Measurements from ENCODE around the gene ABCC6. TPM values are rescaled to one million over a fixed set of nuclear protein-coding genes. Genes with fewer than 3 reads are reported as not detected.

The ABCC6 gene
- total RNA-seq, 1 experiment from 2014 or later = 1.1 TPM

DNA sequence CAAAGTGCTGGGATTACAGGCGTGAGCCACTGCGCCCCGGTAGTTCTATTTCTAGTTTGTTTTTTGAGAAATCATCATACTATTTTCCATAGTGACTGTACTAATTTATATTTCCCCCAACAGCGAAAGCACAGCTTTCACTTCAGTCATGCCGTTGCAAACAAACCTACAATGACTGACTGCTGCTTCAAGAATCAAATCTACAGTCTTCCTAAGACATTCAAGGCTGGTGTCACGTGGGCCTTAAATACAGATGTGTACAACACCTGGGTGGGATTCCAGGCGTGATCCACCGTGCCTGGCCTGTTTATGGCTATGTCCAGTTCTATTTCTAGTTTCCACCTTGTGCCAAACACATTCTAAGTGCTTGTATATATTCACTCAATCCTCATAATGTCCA, 72.0 kb downstream of the ABCC6 start:
- Histone ChIP-seq H3K23me2 (ENCODE audit: insufficient read length, low read depth, low read length, poor library complexity, severe bottlenecking) (no peaks in the 10 kb centered on the region), H2BK15ac (ENCODE audit: low read depth, low read length) (no peak overlapping the region), H3K4ac (ENCODE audit: low read depth, low read length) (no peak overlapping the region), H3K4me2 (ENCODE audit: insufficient read depth, insufficient read length, low read length) (no peak overlapping the region), H4K8ac (replicated peaks; ENCODE audit: insufficient read length, low read depth, low read length) (no peak overlapping the region), H4K91ac (ENCODE audit: insufficient read length, low read depth, low read length) (no peak overlapping the region), H3K4me1 (ENCODE audit: insufficient read depth, low read length) (no peaks in the 10 kb centered on the region), H2BK120ac (ENCODE audit: low read depth, low read length, poor library complexity, severe bottlenecking) (no peak overlapping the region), H2BK20ac (ENCODE audit: low read depth, low read length, poor library complexity, severe bottlenecking) (no peak overlapping the region), H3K79me1 (ENCODE audit: insufficient read depth, low read depth, low read length, poor library complexity, severe bottlenecking) (no peaks in the 10 kb centered on the region), H3T11ph (ENCODE audit: low read length) (no peak overlapping the region), H4K5ac (ENCODE audit: insufficient read length, low read depth, low read length) (no peak overlapping the region), H3K18ac (ENCODE audit: insufficient read length, low read depth, low read length) (no peak overlapping the region), H3K23ac (ENCODE audit: insufficient read length, low read depth, low read length) (no peak overlapping the region), H3K27me3 (ENCODE audit: insufficient read depth, low read length) (no peaks in the 10 kb centered on the region), H2AK5ac (ENCODE audit: insufficient read length, low read length) (no peak overlapping the region), H4K20me1 (ENCODE audit: control insufficient read depth, insufficient read depth, insufficient read length) (no peaks in the 10 kb centered on the region), H3K79me2 (ENCODE audit: insufficient read depth, low read length) (no peaks in the 10 kb centered on the region), H2BK5ac (ENCODE audit: insufficient read length, low read length) (no peak overlapping the region), H3K14ac (ENCODE audit: insufficient read depth, low read length) (no peak overlapping the region), H3K9ac (ENCODE audit: extremely low read depth, insufficient read length, low read length) (no peak overlapping the region), H2AFZ (ENCODE audit: low read length) (no peak overlapping the region), H2BK12ac (ENCODE audit: insufficient read length, low read depth, low read length) (no peak overlapping the region), H3K56ac (ENCODE audit: insufficient read length, low read depth, low read length) (no peak overlapping the region), H3K9me3 (ENCODE audit: control insufficient read depth, low read depth, low read length) (no peaks in the 10 kb centered on the region), H3K27ac (ENCODE audit: insufficient read length, low read depth, low read length) (no peak overlapping the region)
- WGBS (ENCODE audit: extremely low coverage, insufficient read length, low lambda C conversion rate) = no CpG with 5 or more reads among the region's 8 CpGs
- no peak overlapping the region for H3K4me3 Mint-ChIP-seq
- H3K36me3 Mint-ChIP-seq (ENCODE audit: insufficient read depth in 1 of 3, low read depth in 3 of 3) = no peaks in the 10 kb centered on the region; a peak in 1 of 7 replicates
- no peak for TF ChIP-seq CTCF (conservative IDR thresholded peaks at IDR 0.05)
- DNase-seq = no peak
- peaks cover 3 to 7% of the 10 kb centered on the region in 2 experiments for H3K4me1 Mint-ChIP-seq
- peaks cover 0 to 3% of the 10 kb centered on the region in 2 experiments; a peak in 3 of 5 replicates for H3K9me3 Mint-ChIP-seq
- H3K27me3 Mint-ChIP-seq (ENCODE audit: low read depth) = no peaks in the 10 kb centered on the region
- H3K27ac Mint-ChIP-seq = peak overlapping the region in 1 of 3 experiments; percentile 49; a peak in 1 of 7 replicates
